22Rv1 (cell line): ENCODE measurements around the gene SVOPL.

Experiments used
- ZFX ChIP-seq: fragments of 450-650 bp; IDR thresholded peaks from 2 replicates; pipeline ENCODE4 v1.6.1; 2017; ENCODE audit warnings: antibody characterized with exemption, borderline replicate concordance
- TF ChIP-seq, protein P1 (sequence below): fragments of 450-650 bp; IDR thresholded peaks from 2 replicates; pipeline ENCODE4 v1.5.1; 2017; ENCODE audit warnings: mild to moderate bottlenecking

GRCh38 chr7:138603549-138604318, 97.4 kb downstream of the SVOPL start:
- TF ChIP-seq, protein P1, sequence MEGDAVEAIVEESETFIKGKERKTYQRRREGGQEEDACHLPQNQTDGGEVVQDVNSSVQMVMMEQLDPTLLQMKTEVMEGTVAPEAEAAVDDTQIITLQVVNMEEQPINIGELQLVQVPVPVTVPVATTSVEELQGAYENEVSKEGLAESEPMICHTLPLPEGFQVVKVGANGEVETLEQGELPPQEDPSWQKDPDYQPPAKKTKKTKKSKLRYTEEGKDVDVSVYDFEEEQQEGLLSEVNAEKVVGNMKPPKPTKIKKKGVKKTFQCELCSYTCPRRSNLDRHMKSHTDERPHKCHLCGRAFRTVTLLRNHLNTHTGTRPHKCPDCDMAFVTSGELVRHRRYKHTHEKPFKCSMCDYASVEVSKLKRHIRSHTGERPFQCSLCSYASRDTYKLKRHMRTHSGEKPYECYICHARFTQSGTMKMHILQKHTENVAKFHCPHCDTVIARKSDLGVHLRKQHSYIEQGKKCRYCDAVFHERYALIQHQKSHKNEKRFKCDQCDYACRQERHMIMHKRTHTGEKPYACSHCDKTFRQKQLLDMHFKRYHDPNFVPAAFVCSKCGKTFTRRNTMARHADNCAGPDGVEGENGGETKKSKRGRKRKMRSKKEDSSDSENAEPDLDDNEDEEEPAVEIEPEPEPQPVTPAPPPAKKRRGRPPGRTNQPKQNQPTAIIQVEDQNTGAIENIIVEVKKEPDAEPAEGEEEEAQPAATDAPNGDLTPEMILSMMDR, result no peak
- TF ChIP-seq ZFX, result no peak
